ENCODE measurements around the gene TCP11.
A peak's percentile ranks its signal among the peaks of the same experiment; 100 is the strongest.

Gene TCP11

DNA sequence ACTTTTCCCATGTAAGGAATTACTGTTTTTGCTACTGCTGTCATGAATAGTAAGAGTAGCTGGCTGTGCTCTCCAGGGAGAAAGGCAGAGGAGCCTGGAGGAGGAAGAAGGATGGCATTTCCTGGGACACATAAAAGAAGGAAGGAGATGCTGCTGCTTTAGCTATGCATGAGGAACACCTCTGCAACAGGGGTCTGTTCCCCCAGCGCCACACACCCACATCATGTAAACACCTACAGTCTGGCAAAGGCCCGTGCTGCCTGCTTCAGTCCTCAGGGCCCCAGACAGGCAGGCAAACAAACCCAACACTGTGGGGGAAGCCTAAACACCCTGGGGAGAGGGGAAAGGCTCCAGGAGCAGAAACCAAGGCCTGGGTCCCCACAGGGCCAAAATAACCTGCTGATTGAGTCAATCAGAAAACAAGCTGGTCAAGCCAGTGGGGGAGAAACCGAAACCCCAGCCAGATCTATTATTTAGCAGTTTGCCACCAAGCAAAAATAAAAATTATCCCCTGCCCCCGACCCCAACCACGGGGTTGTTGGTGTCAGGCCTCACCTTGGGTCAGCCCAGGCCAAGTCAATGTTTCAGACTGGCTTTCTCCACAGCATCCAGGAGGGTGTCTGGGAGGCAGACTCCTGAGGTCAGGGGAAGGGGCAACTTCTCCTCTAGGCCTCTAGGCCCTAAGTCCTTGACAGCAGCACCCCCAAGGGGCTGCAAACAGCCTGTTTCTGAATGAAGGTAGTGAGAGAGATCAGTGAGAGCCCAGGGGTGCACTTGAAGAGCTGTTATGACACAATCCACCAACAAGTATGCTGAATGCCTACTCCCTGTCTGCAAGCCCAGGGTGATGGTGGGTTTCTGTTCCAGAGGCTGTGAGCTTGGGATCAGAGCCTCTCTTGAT lies 38.0 kb upstream of the TCP11 start:
- TF ChIP-seq, protein P1, sequence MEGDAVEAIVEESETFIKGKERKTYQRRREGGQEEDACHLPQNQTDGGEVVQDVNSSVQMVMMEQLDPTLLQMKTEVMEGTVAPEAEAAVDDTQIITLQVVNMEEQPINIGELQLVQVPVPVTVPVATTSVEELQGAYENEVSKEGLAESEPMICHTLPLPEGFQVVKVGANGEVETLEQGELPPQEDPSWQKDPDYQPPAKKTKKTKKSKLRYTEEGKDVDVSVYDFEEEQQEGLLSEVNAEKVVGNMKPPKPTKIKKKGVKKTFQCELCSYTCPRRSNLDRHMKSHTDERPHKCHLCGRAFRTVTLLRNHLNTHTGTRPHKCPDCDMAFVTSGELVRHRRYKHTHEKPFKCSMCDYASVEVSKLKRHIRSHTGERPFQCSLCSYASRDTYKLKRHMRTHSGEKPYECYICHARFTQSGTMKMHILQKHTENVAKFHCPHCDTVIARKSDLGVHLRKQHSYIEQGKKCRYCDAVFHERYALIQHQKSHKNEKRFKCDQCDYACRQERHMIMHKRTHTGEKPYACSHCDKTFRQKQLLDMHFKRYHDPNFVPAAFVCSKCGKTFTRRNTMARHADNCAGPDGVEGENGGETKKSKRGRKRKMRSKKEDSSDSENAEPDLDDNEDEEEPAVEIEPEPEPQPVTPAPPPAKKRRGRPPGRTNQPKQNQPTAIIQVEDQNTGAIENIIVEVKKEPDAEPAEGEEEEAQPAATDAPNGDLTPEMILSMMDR (IDR thresholded peaks at IDR 0.05; ENCODE audit: extremely low read depth, insufficient read depth, missing control alignments), result peak; percentile 31
- peak; percentile 50 for DNase-seq (ENCODE audit: low spot score)
- in situ Hi-C loops (cut with MboI; ENCODE audit: low pct_unique_long_range_greater_than_20kb, low sequenced_read_pairs, unreplicated experiment), result no loop called here

DNA sequence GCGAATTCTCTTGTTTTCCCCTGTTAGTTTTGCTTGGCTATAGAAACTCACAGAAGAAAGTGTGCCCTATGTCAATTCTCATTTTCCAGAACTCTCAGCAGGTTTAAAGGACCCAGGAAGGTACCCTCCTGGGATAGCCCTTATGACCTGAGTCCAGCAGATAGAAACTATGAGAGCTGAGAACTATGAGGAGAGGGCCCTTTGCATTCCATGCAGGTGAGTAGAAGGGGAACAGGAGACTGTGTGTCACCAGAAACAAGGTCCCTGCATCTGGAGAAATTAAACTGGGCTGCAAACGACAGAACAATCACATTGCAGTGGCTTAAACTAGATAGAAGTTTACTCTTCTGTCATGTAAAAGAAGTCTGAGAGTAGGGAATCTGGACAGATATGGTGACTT lies 36.9 kb upstream of the TCP11 start:
- in situ Hi-C loops (cut with MboI; ENCODE audit: low pct_unique_long_range_greater_than_20kb, low sequenced_read_pairs, unreplicated experiment), result no loop called here
- TF ChIP-seq, protein P1 (IDR thresholded peaks at IDR 0.05; ENCODE audit: extremely low read depth, insufficient read depth, missing control alignments), result no peak
- no peak for DNase-seq (ENCODE audit: low spot score)

GRCh38 chr6:35177596-35177995 lies 36.5 kb upstream of the TCP11 start:
- no peak for DNase-seq (ENCODE audit: low spot score)
- TF ChIP-seq, protein P1 (IDR thresholded peaks at IDR 0.05; ENCODE audit: extremely low read depth, insufficient read depth, missing control alignments), result no peak
- in situ Hi-C loops (cut with MboI; ENCODE audit: low pct_unique_long_range_greater_than_20kb, low sequenced_read_pairs, unreplicated experiment), result no loop called here

GRCh38 chr6:35177157-35177556 lies 36.0 kb upstream of the TCP11 start:
- in situ Hi-C loops (cut with MboI; ENCODE audit: low pct_unique_long_range_greater_than_20kb, low sequenced_read_pairs, unreplicated experiment), result no loop called here

GRCh38 chr6:35176301-35177024 lies 35.3 kb upstream of the TCP11 start:
- TF ChIP-seq, protein P1 (IDR thresholded peaks at IDR 0.05; ENCODE audit: extremely low read depth, insufficient read depth, missing control alignments), result no peak
- no peak for DNase-seq (ENCODE audit: low spot score)
- in situ Hi-C loops (cut with MboI; ENCODE audit: low pct_unique_long_range_greater_than_20kb, low sequenced_read_pairs, unreplicated experiment), result no loop called here

More at GRCh38 chr6:35177157-35177556, 36.0 kb upstream of the TCP11 start:
- TF ChIP-seq, protein P1 (IDR thresholded peaks at IDR 0.05; ENCODE audit: extremely low read depth, insufficient read depth, missing control alignments), result no peak
- DNase-seq (ENCODE audit: low spot score), result no peak

GRCh38 chr6:35174501-35174900 lies 33.4 kb upstream of the TCP11 start:
- TF ChIP-seq, protein P1 (IDR thresholded peaks at IDR 0.05; ENCODE audit: extremely low read depth, insufficient read depth, missing control alignments), result no peak
- DNase-seq (ENCODE audit: low spot score), result no peak
- in situ Hi-C loops (cut with MboI; ENCODE audit: low pct_unique_long_range_greater_than_20kb, low sequenced_read_pairs, unreplicated experiment), result no loop called here
